Measurements from ENCODE around the gene ATG9B. TPM values are rescaled to one million over a fixed set of nuclear protein-coding genes. Genes with fewer than 3 reads are reported as not detected.

Gene ATG9B
- total and polyA plus RNA-seq, 9 of the 15 experiments (the other 6 are each of a cell fraction or from before 2014, with no cell fraction given): 0.29 to 8.0 (median 2.1) TPM

- TF ChIP-seq REST (IDR thresholded peaks at IDR 0.05; ENCODE audit: borderline replicate concordance) (no peak), REST (CRISPR knock-in tag; IDR thresholded peaks at IDR 0.05; ENCODE audit: low read depth) (peak; percentile 47; the same call in 1 of the 2 replicates), JUNB (CRISPR knock-in tag; conservative IDR thresholded peaks at IDR 0.05) (0 out of 2 replicates have a peak, but pooled peaks have one; percentile 5), NCOR1 (IDR thresholded peaks at IDR 0.05) (no peak), RFX7 (CRISPR knock-in tag; IDR thresholded peaks at IDR 0.05) (0 out of 2 replicates have a peak, but pooled peaks have one; percentile 68), SETDB1 (IDR thresholded peaks at IDR 0.05; ENCODE audit: low read length) (peak; percentile 8), CHD1 (IDR thresholded peaks at IDR 0.05; ENCODE audit: low read length) (peak; percentile 28), ZFP1 (CRISPR knock-in tag; IDR thresholded peaks at IDR 0.05) (0 out of 2 replicates have a peak, but pooled peaks have one; percentile 37), CC2D1A (IDR thresholded peaks at IDR 0.05) (peak; percentile 12; the same call in 1 of the 2 replicates), SAFB2 (IDR thresholded peaks at IDR 0.05; ENCODE audit: borderline replicate concordance, low read depth, low read length, severe bottlenecking) (no peak), HDAC8 (tag; IDR thresholded peaks at IDR 0.05) (peak; percentile 47; the same call in 1 of the 2 replicates), HOXB6 (CRISPR knock-in tag; IDR thresholded peaks at IDR 0.05; ENCODE audit: borderline replicate concordance) (no peak), NR1H2 (CRISPR knock-in tag; IDR thresholded peaks at IDR 0.05) (no peak), PHB (CRISPR knock-in tag; IDR thresholded peaks at IDR 0.05) (peak; percentile 57; the same call in 1 of the 2 replicates), PTBP1 (IDR thresholded peaks at IDR 0.05; ENCODE audit: low read depth, low read length) (no peak), PHB2 (IDR thresholded peaks at IDR 0.05; ENCODE audit: low read depth) (0 out of 2 replicates have a peak, but pooled peaks have one; percentile 4), CBX3 (IDR thresholded peaks at IDR 0.05; ENCODE audit: borderline replicate concordance in 1 of 2, low read length in 2 of 2) (no peak), ZNF253 (CRISPR knock-in tag; conservative IDR thresholded peaks at IDR 0.05) (no peak)
- TF ChIP-seq, protein P1, sequence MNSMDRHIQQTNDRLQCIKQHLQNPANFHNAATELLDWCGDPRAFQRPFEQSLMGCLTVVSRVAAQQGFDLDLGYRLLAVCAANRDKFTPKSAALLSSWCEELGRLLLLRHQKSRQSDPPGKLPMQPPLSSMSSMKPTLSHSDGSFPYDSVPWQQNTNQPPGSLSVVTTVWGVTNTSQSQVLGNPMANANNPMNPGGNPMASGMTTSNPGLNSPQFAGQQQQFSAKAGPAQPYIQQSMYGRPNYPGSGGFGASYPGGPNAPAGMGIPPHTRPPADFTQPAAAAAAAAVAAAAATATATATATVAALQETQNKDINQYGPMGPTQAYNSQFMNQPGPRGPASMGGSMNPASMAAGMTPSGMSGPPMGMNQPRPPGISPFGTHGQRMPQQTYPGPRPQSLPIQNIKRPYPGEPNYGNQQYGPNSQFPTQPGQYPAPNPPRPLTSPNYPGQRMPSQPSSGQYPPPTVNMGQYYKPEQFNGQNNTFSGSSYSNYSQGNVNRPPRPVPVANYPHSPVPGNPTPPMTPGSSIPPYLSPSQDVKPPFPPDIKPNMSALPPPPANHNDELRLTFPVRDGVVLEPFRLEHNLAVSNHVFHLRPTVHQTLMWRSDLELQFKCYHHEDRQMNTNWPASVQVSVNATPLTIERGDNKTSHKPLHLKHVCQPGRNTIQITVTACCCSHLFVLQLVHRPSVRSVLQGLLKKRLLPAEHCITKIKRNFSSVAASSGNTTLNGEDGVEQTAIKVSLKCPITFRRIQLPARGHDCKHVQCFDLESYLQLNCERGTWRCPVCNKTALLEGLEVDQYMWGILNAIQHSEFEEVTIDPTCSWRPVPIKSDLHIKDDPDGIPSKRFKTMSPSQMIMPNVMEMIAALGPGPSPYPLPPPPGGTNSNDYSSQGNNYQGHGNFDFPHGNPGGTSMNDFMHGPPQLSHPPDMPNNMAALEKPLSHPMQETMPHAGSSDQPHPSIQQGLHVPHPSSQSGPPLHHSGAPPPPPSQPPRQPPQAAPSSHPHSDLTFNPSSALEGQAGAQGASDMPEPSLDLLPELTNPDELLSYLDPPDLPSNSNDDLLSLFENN (IDR thresholded peaks at IDR 0.05; ENCODE audit: low read depth in 2 of 2, low read length in 2 of 2): 0 out of 4 replicates have a peak, but pooled peaks of 1 of the 2 experiments have one; percentile 63
Observed at GRCh38 chr7:151057506-151057988, 33.3 kb upstream of the ATG9B start, which contains the start of gene CDK5 (continued).
